ENCODE measurements around the gene FMN1. TPM values are rescaled to one million over a fixed set of nuclear protein-coding genes. Genes with fewer than 3 reads are reported as not detected.

Gene FMN1
- total RNA-seq, 1 donor from 2014 or later, result 1.6 TPM

- H3K4me1 Mint-ChIP-seq, result peaks cover 13% of the 10 kb centered on the region
- H3K27me3 Mint-ChIP-seq (ENCODE audit: low read depth), result no peaks in the 10 kb centered on the region
- no peak overlapping the region for H3K27ac Mint-ChIP-seq
- no peak overlapping the region for H3K4me3 Mint-ChIP-seq
- DNase-seq (ENCODE audit: low spot score in 2 of 2, unreplicated experiment in 2 of 2), result no peak
- peaks cover 12% of the 10 kb centered on the region for H3K9me3 Mint-ChIP-seq
- H3K36me3 Mint-ChIP-seq, result no peaks in the 10 kb centered on the region
- no peak for TF ChIP-seq CTCF (IDR thresholded peaks at IDR 0.05; ENCODE audit: unreplicated experiment)
Measured at GRCh38 chr15:33009026-33009425, 185.5 kb downstream of the FMN1 start.

- Mint-ChIP-seq H3K4me1 (peaks cover 13% of the 10 kb centered on the region), H3K27me3 (ENCODE audit: low read depth) (no peaks in the 10 kb centered on the region), H3K27ac (no peak overlapping the region), H3K36me3 (no peaks in the 10 kb centered on the region), H3K9me3 (peaks cover 12% of the 10 kb centered on the region), H3K4me3 (no peak overlapping the region)
- TF ChIP-seq CTCF (IDR thresholded peaks at IDR 0.05; ENCODE audit: unreplicated experiment), result no peak
- DNase-seq (ENCODE audit: low spot score in 2 of 2, unreplicated experiment in 2 of 2), result no peak
Measured at GRCh38 chr15:33008284-33008995, 186.1 kb downstream of the FMN1 start.

GRCh38 chr15:33007303-33007855, 187.1 kb downstream of the FMN1 start:
- H3K4me1 Mint-ChIP-seq, result peaks cover 13% of the 10 kb centered on the region
- DNase-seq (ENCODE audit: low spot score in 2 of 2, unreplicated experiment in 2 of 2), result no peak
- H3K36me3 Mint-ChIP-seq, result no peaks in the 10 kb centered on the region
- peaks cover 12% of the 10 kb centered on the region for H3K9me3 Mint-ChIP-seq
- H3K4me3 Mint-ChIP-seq, result no peak overlapping the region
- H3K27ac Mint-ChIP-seq, result no peak overlapping the region
- no peak for TF ChIP-seq CTCF (IDR thresholded peaks at IDR 0.05; ENCODE audit: unreplicated experiment)
- no peaks in the 10 kb centered on the region for H3K27me3 Mint-ChIP-seq (ENCODE audit: low read depth)

- peaks cover 9% of the 10 kb centered on the region for H3K9me3 Mint-ChIP-seq
- no peak overlapping the region for H3K27ac Mint-ChIP-seq
- no peak for DNase-seq (ENCODE audit: low spot score in 2 of 2, unreplicated experiment in 2 of 2)
- no peak overlapping the region for H3K4me3 Mint-ChIP-seq
- no peak for TF ChIP-seq CTCF (IDR thresholded peaks at IDR 0.05; ENCODE audit: unreplicated experiment)
- H3K27me3 Mint-ChIP-seq (ENCODE audit: low read depth), result no peaks in the 10 kb centered on the region
- H3K4me1 Mint-ChIP-seq, result peaks cover 13% of the 10 kb centered on the region
- H3K36me3 Mint-ChIP-seq, result no peaks in the 10 kb centered on the region
Measured at GRCh38 chr15:33005582-33005981, 188.9 kb downstream of the FMN1 start.

- Mint-ChIP-seq H3K9me3 (no peaks in the 10 kb centered on the region), H3K27me3 (ENCODE audit: low read depth) (peaks cover 5% of the 10 kb centered on the region), H3K4me3 (no peak overlapping the region), H3K4me1 (no peaks in the 10 kb centered on the region), H3K36me3 (no peaks in the 10 kb centered on the region), H3K27ac (no peak overlapping the region)
- DNase-seq (ENCODE audit: low spot score in 2 of 2, unreplicated experiment in 2 of 2), result no peak
- TF ChIP-seq CTCF (IDR thresholded peaks at IDR 0.05; ENCODE audit: unreplicated experiment), result no peak
Measured at GRCh38 chr15:33001926-33002325, 192.6 kb downstream of the FMN1 start.

Measured in mesothelial cell of epicardium (in vitro differentiated cells).